Caco-2 (cell line): ENCODE measurements around the gene CD200R1L. TPM values are rescaled to one million over a fixed set of nuclear protein-coding genes. Genes with fewer than 3 reads are reported as not detected.

ENCODE experiments used
- BruUV-seq: library from RNA; stranded (reverse); fragments of 400-500 nt; replicated peaks from 2 replicates; lab custom pipeline; 2021; lab: Mats Ljungman, UMichigan
- CTCF ChIA-PET: fragments of 300-600 bp; sonication (Branson Sonifier 250); formaldehyde crosslinking; loops from one replicate; lab custom pipeline; 2022; ENCODE audit warnings: antibody characterized with exemption; lab: Charles Lee
- POLR2A ChIA-PET: fragments of 300-600 bp; sonication (Branson Sonifier 250); formaldehyde crosslinking; loops from one replicate; lab custom pipeline; 2022; ENCODE audit warnings: antibody characterized with exemption; lab: Charles Lee
- DNase-seq, 2 experiments: peaks; one replicate each; pipeline versions ENCODE4 v3.0.0 to v3.0.0-alpha.2; 2020 to 2022
- H3K27me3 ChIP-seq: replicated peaks from 2 replicates; pipeline ENCODE4 v1.6.0; 2011; ENCODE audit warnings: low read length; ENCODE audit not compliant: control insufficient read depth, insufficient read depth
- H3K36me3 ChIP-seq: 2 replicates; pipeline ENCODE4 v1.5.1; 2011; ENCODE audit warnings: low read length; ENCODE audit not compliant: control insufficient read depth, insufficient read depth
- H3K4me1 ChIP-seq: fragments of 250-450 bp; sonication (Bioruptor Pico); 2 replicates; pipeline ENCODE4 v1.5.1; 2020; ENCODE audit warnings: mild to moderate bottlenecking
- H3K4me3 ChIP-seq: 2 replicates; pipeline ENCODE4 v1.5.1; 2011; ENCODE audit warnings: low read depth, mild to moderate bottlenecking, control low read depth, low read length
- H3K9me3 ChIP-seq: fragments of 250-450 bp; sonication (Bioruptor Pico); 2 replicates; pipeline ENCODE4 v1.5.1; 2020; ENCODE audit warnings: mild to moderate bottlenecking, moderate library complexity
- H3K27ac Mint-ChIP-seq: one replicate; pipeline ENCODE4 v1.8.0; 2022; ENCODE audit warnings: mixed read lengths; ENCODE audit not compliant: unreplicated experiment
- H3K27me3 Mint-ChIP-seq: one replicate; pipeline ENCODE4 v1.8.0; 2022; ENCODE audit warnings: mixed read lengths; ENCODE audit not compliant: insufficient read depth, unreplicated experiment
- H3K36me3 Mint-ChIP-seq: one replicate; pipeline ENCODE4 v1.8.0; 2022; ENCODE audit warnings: mild to moderate bottlenecking, mixed read lengths; ENCODE audit not compliant: insufficient read depth, unreplicated experiment
- H3K4me1 Mint-ChIP-seq: one replicate; pipeline ENCODE4 v1.8.0; 2022; ENCODE audit warnings: low read depth, mixed read lengths; ENCODE audit not compliant: unreplicated experiment
- H3K4me3 Mint-ChIP-seq: one replicate; pipeline ENCODE4 v1.8.0; 2022; ENCODE audit warnings: mild to moderate bottlenecking, moderate library complexity, mixed read lengths; ENCODE audit not compliant: unreplicated experiment
- H3K9me3 Mint-ChIP-seq: one replicate; pipeline ENCODE4 v1.8.0; 2022; ENCODE audit warnings: mixed read lengths; ENCODE audit not compliant: unreplicated experiment
- intact Hi-C: fragments of 100-400 bp; cut with micrococcal nuclease; formaldehyde crosslinking; loops from one replicate; pipeline ENCODE4 v1.10.0; 2022; ENCODE audit not compliant: unreplicated experiment
- total RNA-seq: library from RNA; stranded (reverse); gene quantifications from 2 replicates; pipeline ENCODE4 v1.2.3, GENCODE V29; 2022
- TF ChIP-seq, protein P1 (sequence below), 2 experiments: fragments of 200-600 bp in 1 of 2; IDR thresholded peaks; 1 replicate in 1 of 2; 2 replicates in 1 of 2; pipeline versions ENCODE4 v1.5.1 to v1.8.0; 2011 to 2022; ENCODE audit warnings: antibody characterized with exemption in 1 of 2, control low read depth in 1 of 2, inconsistent platforms in 1 of 2, low read depth in 1 of 2, low read length in 1 of 2, mild to moderate bottlenecking in 1 of 2, moderate library complexity in 1 of 2; ENCODE audit not compliant: insufficient read depth in 1 of 2, severe bottlenecking in 1 of 2, unreplicated experiment in 1 of 2

Gene CD200R1L
- total RNA-seq, 1 experiment from 2014 or later, result not detected

DNA sequence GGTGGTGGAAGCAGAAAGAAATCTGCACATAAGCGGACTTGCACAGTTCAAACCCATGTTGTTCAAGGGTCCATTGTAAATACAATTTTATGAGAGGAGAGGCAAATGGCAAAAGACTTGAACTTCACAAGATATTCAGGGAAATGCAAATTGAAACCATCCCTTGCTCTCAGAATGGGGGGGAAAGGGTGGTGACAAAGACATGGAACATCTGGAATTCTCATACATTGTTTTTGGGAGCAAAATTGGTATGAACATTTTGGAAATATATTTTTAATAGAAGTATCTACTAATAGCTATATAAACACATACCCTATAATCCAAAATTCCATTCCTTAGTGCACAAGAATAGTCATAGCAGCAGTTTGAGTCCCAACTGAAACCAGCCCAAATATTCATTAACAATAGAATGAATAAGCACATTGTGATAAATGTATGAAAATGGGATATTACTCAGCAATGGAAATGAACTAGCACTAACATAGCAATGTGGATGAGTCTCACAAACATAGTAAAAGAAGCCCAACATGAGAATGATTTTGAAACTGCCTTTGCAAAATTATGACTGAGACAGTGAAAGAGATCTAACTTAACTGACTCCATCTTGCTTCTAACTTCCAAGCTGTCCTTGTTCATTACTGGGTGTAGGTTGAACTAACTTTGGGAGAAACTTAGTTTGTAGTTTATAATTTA lies 77.2 kb downstream of the CD200R1L start:
- Histone ChIP-seq H3K4me1 (no peaks in the 10 kb centered on the region), H3K27me3 (no peaks in the 10 kb centered on the region), H3K4me3 (no peak overlapping the region), H3K36me3 (no peaks in the 10 kb centered on the region), H3K9me3 (no peaks in the 10 kb centered on the region)
- no peak for DNase-seq
- intact Hi-C loops, result no loop called here
- TF ChIP-seq, protein P1, sequence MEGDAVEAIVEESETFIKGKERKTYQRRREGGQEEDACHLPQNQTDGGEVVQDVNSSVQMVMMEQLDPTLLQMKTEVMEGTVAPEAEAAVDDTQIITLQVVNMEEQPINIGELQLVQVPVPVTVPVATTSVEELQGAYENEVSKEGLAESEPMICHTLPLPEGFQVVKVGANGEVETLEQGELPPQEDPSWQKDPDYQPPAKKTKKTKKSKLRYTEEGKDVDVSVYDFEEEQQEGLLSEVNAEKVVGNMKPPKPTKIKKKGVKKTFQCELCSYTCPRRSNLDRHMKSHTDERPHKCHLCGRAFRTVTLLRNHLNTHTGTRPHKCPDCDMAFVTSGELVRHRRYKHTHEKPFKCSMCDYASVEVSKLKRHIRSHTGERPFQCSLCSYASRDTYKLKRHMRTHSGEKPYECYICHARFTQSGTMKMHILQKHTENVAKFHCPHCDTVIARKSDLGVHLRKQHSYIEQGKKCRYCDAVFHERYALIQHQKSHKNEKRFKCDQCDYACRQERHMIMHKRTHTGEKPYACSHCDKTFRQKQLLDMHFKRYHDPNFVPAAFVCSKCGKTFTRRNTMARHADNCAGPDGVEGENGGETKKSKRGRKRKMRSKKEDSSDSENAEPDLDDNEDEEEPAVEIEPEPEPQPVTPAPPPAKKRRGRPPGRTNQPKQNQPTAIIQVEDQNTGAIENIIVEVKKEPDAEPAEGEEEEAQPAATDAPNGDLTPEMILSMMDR (IDR thresholded peaks at IDR 0.05; ENCODE audit: insufficient read depth in 1 of 2, low read depth in 1 of 2, low read length in 1 of 2, severe bottlenecking in 1 of 2, unreplicated experiment in 1 of 2), result no peak
- Mint-ChIP-seq H3K4me3 (no peak overlapping the region), H3K36me3 (no peaks in the 10 kb centered on the region), H3K9me3 (no peaks in the 10 kb centered on the region), H3K27ac (no peak overlapping the region), H3K27me3 (no peaks in the 10 kb centered on the region), H3K4me1 (no peaks in the 10 kb centered on the region)
- BruUV-seq, result no TSS peak
- CTCF ChIA-PET, result no interaction called here
- POLR2A ChIA-PET, result no interaction called here

DNA sequence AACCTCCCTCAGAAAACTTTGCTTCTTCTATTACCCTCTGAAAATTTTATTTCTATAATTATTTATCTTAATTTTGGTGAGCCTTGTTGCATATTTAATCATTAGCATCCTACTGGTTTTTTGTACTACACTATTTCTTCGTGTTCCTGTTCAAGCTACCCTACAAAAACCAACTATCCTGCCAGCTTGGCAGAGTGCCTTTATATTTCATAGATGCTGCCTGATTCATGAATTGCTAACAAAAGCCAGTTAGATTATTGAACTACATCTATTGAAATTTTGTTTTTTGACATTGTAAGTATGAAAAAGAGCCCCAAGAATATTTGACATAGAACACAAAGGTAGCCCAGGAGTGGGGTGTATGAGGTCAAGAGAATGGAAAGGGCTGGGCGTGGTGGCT lies 78.9 kb downstream of the CD200R1L start:
- no peaks in the 10 kb centered on the region for H3K27me3 Mint-ChIP-seq
- Histone ChIP-seq H3K4me1 (peaks cover 8% of the 10 kb centered on the region; the same call in 1 of the 2 replicates), H3K4me3 (no peak overlapping the region), H3K36me3 (no peaks in the 10 kb centered on the region), H3K27me3 (no peaks in the 10 kb centered on the region), H3K9me3 (no peaks in the 10 kb centered on the region)
- intact Hi-C loops, result no loop called here
- TF ChIP-seq, protein P1 (IDR thresholded peaks at IDR 0.05; ENCODE audit: insufficient read depth in 1 of 2, low read depth in 1 of 2, low read length in 1 of 2, severe bottlenecking in 1 of 2, unreplicated experiment in 1 of 2), result no peak
- ChIA-PET POLR2A (no interaction called here), CTCF (no interaction called here)
- BruUV-seq, result no TSS peak
- no peak overlapping the region for H3K4me3 Mint-ChIP-seq
- H3K36me3 Mint-ChIP-seq, result no peaks in the 10 kb centered on the region
- no peak overlapping the region for H3K27ac Mint-ChIP-seq
- H3K4me1 Mint-ChIP-seq, result no peaks in the 10 kb centered on the region
- H3K9me3 Mint-ChIP-seq, result no peaks in the 10 kb centered on the region
- DNase-seq, result no peak

DNA sequence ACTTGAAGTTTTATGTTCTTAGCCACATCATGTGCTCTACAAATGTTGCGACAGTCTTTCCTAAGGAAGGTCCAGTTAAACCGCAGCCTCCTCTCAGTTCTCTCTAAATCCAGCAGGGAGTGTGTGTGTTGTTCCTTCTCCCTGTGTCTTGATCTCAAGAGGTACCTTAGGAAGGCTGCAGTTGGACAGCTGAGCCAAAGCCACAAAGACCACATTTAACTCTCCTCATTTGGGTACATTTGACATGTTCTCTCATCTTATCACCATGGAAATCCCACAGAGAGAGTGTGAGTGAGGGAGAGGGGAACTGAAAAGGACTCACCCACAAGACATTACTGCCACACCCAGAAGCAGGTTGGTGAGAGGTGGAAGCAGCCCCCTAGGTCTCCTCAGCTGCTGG lies 79.5 kb downstream of the CD200R1L start:
- no TSS peak for BruUV-seq
- no peaks in the 10 kb centered on the region for H3K27me3 ChIP-seq
- Mint-ChIP-seq H3K9me3 (no peaks in the 10 kb centered on the region), H3K27me3 (no peaks in the 10 kb centered on the region), H3K4me3 (no peak overlapping the region), H3K4me1 (no peaks in the 10 kb centered on the region), H3K27ac (no peak overlapping the region), H3K36me3 (no peaks in the 10 kb centered on the region)
- CTCF ChIA-PET, result no interaction called here
- no peak overlapping the region for H3K4me3 ChIP-seq
- peaks cover 9% of the 10 kb centered on the region; the same call in 1 of the 2 replicates for H3K4me1 ChIP-seq
- POLR2A ChIA-PET, result no interaction called here
- H3K36me3 ChIP-seq, result no peaks in the 10 kb centered on the region
- TF ChIP-seq, protein P1 (IDR thresholded peaks at IDR 0.05; ENCODE audit: insufficient read depth in 1 of 2, low read depth in 1 of 2, low read length in 1 of 2, severe bottlenecking in 1 of 2, unreplicated experiment in 1 of 2), result no peak
- no peaks in the 10 kb centered on the region for H3K9me3 ChIP-seq
- intact Hi-C loops, result no loop called here
- no peak for DNase-seq

Other genes starting within 250 kb of the CD200R1L start
- 19.4 and 26.2 TPM in 2 replicates for gene CCDC80, start 205.7 kb downstream of the CD200R1L start, total RNA-seq
- gene CD200R1, start 128.2 kb upstream of the CD200R1L start, total RNA-seq, result 0.11 and 0.28 TPM in 2 replicates
- gene GTPBP8, start 144.1 kb upstream of the CD200R1L start, total RNA-seq, result 18.3 and 19.5 TPM in 2 replicates